H54 (cell line): ENCODE measurements around the gene ABTB2.

Experiments
- DNase-seq: peaks from one replicate; pipeline ENCODE4 v3.0.0; 2011; ENCODE audit warnings: low spot score, mixed read lengths; ENCODE audit not compliant: insufficient read length
- FAIRE-seq: peaks from 3 replicates; lab custom pipeline; 2011; peaks lifted over from hg19 to GRCh38; lab: Jason Lieb, UNC
- POLR2A ChIP-seq: IDR thresholded peaks from 2 replicates; pipeline ENCODE4 v1.6.1; 2011; ENCODE audit warnings: low read depth, mild to moderate bottlenecking, low read length

ABTB2 gene

GRCh38 chr11:34165786-34166555 is 191.8 kb downstream of the ABTB2 start:
- FAIRE-seq (no peak), DNase-seq (no peak)
- TF ChIP-seq POLR2A: no peak

GRCh38 chr11:34165121-34165520 is 192.7 kb downstream of the ABTB2 start:
- FAIRE-seq (no peak), DNase-seq (no peak)
- TF ChIP-seq POLR2A: no peak

- DNase-seq: no peak
- FAIRE-seq: no peak
- TF ChIP-seq POLR2A: no peak
These were observed 195.0 kb downstream of the ABTB2 start for GRCh38 chr11:34162856-34163255.

GRCh38 chr11:34162493-34162820 is 195.4 kb downstream of the ABTB2 start:
- no peak for FAIRE-seq
- TF ChIP-seq POLR2A: no peak

GRCh38 chr11:34161812-34162492 is 195.9 kb downstream of the ABTB2 start:
- DNase-seq: no peak
- no peak for FAIRE-seq

More at GRCh38 chr11:34162493-34162820, 195.4 kb downstream of the ABTB2 start:
- no peak for DNase-seq

DNA sequence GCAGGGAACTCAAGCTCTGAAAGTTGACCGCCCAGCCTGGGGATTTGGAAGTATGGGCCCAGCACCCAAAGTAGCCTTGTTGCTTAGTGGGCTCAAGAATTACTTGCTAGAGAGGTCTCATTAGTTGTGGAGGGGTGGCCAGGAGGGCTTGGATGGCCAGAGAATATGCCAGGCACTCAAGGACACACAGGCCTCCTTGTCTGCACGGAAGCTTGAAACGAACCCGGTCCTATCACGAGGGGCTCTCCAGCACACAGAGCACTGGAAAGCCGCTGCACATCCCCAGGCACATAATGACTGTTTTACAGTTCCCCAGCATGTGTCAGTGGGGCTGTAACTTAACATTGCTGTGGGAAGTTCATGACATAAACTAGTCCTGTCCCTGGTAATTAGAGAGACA is 196.4 kb downstream of the ABTB2 start:
- no peak for DNase-seq
- FAIRE-seq: no peak
- no peak for TF ChIP-seq POLR2A

More at GRCh38 chr11:34161812-34162492, 195.9 kb downstream of the ABTB2 start:
- TF ChIP-seq POLR2A: no peak

- DNase-seq (no peak), FAIRE-seq (no peak)
These were observed 197.0 kb downstream of the ABTB2 start for GRCh38 chr11:34160791-34161190.

DNA sequence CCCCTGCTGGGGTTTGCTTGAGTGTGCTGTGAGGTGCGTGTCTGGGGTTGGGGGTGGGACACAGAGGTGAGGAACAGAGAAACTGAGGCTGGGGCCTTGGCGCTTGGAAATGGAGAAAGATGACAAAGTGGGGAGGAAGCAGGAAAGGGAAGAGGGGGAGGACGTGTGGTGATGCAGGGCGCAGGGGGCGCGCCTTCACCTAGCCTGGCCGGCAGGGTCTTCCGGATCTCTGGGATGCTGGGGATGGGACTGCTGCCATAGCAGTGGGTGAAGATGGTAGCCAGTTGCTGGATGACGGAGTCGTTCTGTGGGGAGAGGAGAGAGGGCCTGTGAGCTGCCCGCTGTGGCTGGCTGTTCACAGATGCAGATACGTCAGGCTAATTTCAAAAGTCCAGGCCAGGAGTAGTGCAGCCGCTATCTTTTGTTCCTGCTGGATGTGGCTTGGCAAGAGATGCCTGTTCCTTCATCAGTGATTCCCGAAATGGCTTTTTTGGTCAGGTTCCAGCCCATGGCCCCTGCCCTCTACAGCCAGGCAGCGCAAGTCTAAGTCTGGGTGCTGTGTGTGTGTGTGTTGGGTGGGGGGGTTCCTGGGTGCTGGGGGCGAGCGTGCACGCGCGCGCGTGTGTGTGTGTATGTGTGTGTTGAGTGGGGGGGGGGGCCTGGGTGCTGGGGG is 197.6 kb downstream of the ABTB2 start:
- FAIRE-seq: no peak
- DNase-seq: no peak
- no peak for TF ChIP-seq POLR2A

More at GRCh38 chr11:34160791-34161190, 197.0 kb downstream of the ABTB2 start:
- TF ChIP-seq POLR2A: no peak

DNA sequence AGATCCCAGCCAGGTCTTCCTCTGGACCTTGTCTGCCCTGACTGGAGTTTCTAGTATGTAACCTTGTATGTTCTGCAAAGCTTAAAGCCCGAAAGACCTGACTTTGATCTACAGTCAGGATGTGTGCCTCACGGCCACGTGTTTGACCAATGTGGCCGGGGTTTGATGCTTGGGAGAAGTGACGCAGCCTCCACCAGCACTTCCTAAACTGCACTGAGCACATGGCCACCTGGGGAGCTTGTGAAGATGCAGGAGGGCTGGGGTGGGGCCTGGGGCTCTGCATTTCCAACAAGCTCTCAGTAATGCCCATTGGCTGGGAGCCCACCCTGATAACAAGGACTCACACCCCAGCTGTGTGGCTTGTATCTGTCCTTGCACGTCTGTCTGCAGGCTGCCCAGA is 199.1 kb downstream of the ABTB2 start:
- no peak for TF ChIP-seq POLR2A
- FAIRE-seq (no peak), DNase-seq (no peak)

GRCh38 chr11:34157163-34157562 is 200.6 kb downstream of the ABTB2 start:
- TF ChIP-seq POLR2A: no peak
- DNase-seq: no peak
- FAIRE-seq: no peak

GRCh38 chr11:34155757-34156062 is 202.1 kb downstream of the ABTB2 start:
- DNase-seq (no peak), FAIRE-seq (no peak)
- TF ChIP-seq POLR2A: no peak

DNA sequence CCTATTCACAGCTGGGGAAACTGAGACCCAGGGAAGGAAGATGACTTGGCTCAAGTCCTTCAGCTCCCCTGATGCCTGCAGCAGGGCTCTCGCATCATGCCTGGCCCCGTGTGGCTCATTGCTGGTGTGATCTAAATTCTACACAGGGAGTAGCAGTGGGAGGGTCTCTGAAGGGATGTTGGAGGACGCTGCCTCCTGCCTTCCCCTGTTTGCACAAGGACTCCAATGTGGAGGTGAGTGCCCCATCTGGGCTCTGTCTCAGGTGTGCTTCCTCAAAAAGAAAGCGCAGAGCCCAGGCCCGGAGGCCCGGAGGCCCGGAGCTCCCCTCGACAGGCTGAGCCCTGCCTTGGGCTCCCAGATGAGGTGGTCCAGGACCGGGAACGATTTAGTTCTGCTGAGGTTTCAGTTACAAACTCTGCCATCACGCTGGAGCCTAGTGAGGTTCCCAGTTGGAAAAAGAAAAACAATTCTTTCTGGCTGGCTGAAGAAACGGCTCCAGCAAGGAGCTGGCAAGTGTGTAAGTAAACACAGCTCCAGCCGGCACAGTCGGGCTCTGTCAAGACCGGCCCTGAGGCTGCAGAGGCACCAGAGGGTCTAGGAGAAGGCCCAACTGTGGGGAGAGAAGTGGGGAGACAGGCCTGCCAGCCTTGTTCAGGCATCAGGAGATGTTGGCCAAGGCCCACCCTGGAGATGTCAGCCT is 202.6 kb downstream of the ABTB2 start:
- DNase-seq (no peak), FAIRE-seq (no peak)
- TF ChIP-seq POLR2A: no peak

GRCh38 chr11:34154059-34154875 is 203.5 kb downstream of the ABTB2 start:
- no peak for FAIRE-seq

More at GRCh38 chr11:34154059-34154875, 203.5 kb downstream of the ABTB2 start:
- no peak for DNase-seq
- TF ChIP-seq POLR2A: no peak
